SJSA1 (cell line): ENCODE measurements around the gene KANSL2. TPM values are rescaled to one million over a fixed set of nuclear protein-coding genes. Genes with fewer than 3 reads are reported as not detected.
A peak's percentile ranks its signal among the peaks of the same experiment; 100 is the strongest.
"Not testable (repeated sequence)": the region's sequence is repeated elsewhere in the genome, so short reads cannot be mapped to it uniquely, and the experiment has no call there.

Experiments used
- DNase-seq, 2 experiments: peaks; one replicate each; pipeline ENCODE4 v3.0.0-alpha.2; 2015 to 2020; ENCODE audit warnings: low spot score in 2 of 2, low read depth in 1 of 2
- H3K27ac ChIP-seq: fragments of 250-450 bp; sonication (Bioruptor Pico); 2 replicates; pipeline ENCODE4 v1.5.1; 2020; ENCODE audit warnings: mild to moderate bottlenecking, moderate library complexity
- H3K27me3 ChIP-seq: fragments of 250-450 bp; sonication (Bioruptor Pico); replicated peaks from 2 replicates; pipeline ENCODE4 v1.5.1; 2020; ENCODE audit warnings: mild to moderate bottlenecking, moderate library complexity
- H3K36me3 ChIP-seq: fragments of 250-450 bp; sonication (Bioruptor Pico); 2 replicates; pipeline ENCODE4 v1.5.1; 2020; ENCODE audit warnings: mild to moderate bottlenecking
- H3K4me1 ChIP-seq: fragments of 250-450 bp; sonication (Bioruptor Pico); replicated peaks from 2 replicates; pipeline ENCODE4 v1.6.1; 2021; ENCODE audit warnings: mild to moderate bottlenecking
- H3K4me3 ChIP-seq: fragments of 250-450 bp; sonication (Bioruptor Pico); 2 replicates; pipeline ENCODE4 v1.5.1; 2020; ENCODE audit warnings: mild to moderate bottlenecking
- H3K9me3 ChIP-seq: fragments of 250-450 bp; sonication (Bioruptor Pico); replicated peaks from 2 replicates; pipeline ENCODE4 v1.5.1; 2020; ENCODE audit warnings: mild to moderate bottlenecking
- total RNA-seq: library from RNA; depleted of rRNA; stranded (reverse); fragments of >200 nt; shearing (Covaris generic); gene quantifications from 2 replicates; pipeline ENCODE4 v1.2.3, GENCODE V29; 2014

KANSL2 gene
- total RNA-seq, 1 experiment from 2014 or later, result 54.4 TPM

DNA sequence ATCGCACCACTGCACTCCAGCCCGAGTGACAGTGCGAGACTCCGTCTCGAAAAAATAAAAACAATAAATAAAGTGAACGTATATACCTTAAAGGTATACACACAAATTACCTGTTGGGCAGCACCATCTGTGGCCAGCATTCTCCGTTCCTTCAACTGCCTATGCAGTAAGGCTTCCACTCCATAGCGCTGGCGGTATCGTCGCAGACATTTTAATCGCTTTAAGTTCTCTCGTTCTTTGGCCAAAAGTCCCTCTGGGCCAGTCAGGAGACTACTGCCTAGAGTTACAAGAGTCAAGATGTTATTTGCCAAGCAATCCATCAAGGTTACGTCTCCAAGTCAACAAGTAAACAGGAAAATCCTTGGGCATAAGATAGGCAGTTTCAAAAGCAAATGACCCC, 13.0 kb downstream of the KANSL2 start:
- DNase-seq, result no peak
- H3K4me3 ChIP-seq, result no peak overlapping the region
- no peaks in the 10 kb centered on the region for H3K27me3 ChIP-seq
- peaks cover 91% of the 10 kb centered on the region for H3K36me3 ChIP-seq
- peaks cover 4% of the 10 kb centered on the region; the same call in 1 of the 2 replicates for H3K4me1 ChIP-seq
- no peak overlapping the region for H3K27ac ChIP-seq
- no peaks in the 10 kb centered on the region for H3K9me3 ChIP-seq

DNA sequence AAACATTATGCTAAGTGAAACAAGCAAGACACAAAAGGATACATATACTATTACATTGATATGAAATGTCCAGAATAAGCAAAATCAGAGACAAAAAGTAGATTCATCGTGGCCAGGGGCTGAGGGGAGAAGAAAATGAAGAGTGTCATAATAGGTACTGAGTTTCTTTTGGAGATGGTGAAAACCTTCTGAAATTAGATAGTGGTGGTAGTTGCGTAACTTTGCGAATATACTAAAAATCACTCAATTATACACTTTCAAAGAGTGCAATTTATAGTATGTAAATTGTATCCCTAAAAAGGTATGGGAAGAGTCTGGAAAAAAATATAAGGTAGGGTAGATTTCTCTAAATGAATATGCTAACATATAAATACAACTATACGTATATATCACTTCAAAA, 22.2 kb downstream of the KANSL2 start:
- no peak for DNase-seq
- no peaks in the 10 kb centered on the region for H3K9me3 ChIP-seq
- H3K27ac ChIP-seq, result no peak overlapping the region
- no peak overlapping the region for H3K4me3 ChIP-seq
- no peaks in the 10 kb centered on the region for H3K4me1 ChIP-seq
- H3K27me3 ChIP-seq, result no peaks in the 10 kb centered on the region
- H3K36me3 ChIP-seq, result peaks cover 86% of the 10 kb centered on the region

DNA sequence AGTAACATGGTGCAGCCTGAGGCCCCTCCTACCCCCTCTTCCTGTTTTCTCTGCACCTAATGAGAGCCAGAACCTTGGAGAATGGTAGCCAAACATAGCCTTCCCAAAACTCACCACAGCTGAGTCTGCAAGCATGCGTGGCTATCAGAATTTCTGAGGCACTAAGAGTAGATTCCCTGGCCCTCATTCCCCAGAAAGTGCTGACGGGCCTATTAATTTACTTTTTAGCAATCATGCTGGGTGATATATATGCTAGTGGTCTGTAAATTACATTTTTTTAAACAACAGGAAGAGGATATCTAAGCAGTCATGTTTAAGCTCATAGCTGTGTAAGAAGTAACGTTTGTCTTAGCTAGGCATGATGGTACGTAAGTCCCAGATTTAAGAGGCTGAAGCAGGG, 30.4 kb downstream of the KANSL2 start:
- H3K4me3 ChIP-seq, result no peak overlapping the region
- no peaks in the 10 kb centered on the region for H3K4me1 ChIP-seq
- no peaks in the 10 kb centered on the region for H3K9me3 ChIP-seq
- no peaks in the 10 kb centered on the region for H3K27me3 ChIP-seq
- H3K36me3 ChIP-seq, result peaks cover 76% of the 10 kb centered on the region
- DNase-seq, result no peak
- no peak overlapping the region for H3K27ac ChIP-seq

DNA sequence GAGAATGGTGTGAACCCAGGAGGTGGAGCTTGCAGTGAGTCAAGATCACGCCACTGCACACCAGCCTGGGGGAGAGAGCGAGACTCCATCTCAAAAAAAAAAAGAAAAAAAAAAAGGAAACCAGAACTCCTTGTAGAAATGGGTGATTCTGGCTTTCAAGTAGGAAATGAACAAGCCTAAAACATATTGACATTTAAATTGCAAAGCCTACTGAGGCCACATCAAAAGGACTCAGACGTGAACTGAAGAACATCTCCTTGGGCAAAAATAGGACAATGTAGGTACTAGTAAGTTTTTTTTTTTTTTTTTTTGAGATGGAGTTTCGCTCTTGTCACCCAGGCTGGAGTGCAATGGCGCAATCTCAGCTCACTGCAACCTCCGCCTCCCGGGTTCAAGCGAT, 36.7 kb downstream of the KANSL2 start:
- not testable (repeated sequence) for H3K4me3 ChIP-seq, H3K27ac ChIP-seq, H3K4me1 ChIP-seq, DNase-seq, H3K27me3 ChIP-seq, H3K9me3 ChIP-seq
- H3K36me3 ChIP-seq, result peaks cover 30% of the 10 kb centered on the region

DNA sequence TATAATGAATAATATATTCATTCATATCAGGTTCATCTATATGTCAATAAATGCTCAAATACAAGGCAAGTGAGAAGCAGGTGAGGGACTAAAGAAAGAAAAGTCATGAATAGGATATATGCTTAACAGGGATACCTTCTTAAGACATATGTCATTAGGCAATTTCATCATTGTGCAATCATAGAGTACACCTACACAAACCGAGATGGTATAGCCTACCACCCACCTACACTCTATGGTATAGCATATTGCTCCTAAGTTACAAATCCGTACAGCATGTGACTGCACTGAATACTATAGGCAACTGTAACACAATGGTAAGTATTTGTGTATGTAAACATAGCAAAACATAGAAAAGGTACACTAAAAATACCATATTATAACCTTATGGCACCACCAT, 39.0 kb downstream of the KANSL2 start:
- no peak overlapping the region for H3K27ac ChIP-seq
- DNase-seq, result no peak
- no peaks in the 10 kb centered on the region for H3K27me3 ChIP-seq
- no peaks in the 10 kb centered on the region for H3K9me3 ChIP-seq
- H3K36me3 ChIP-seq, result peaks cover 21% of the 10 kb centered on the region
- H3K4me1 ChIP-seq, result no peaks in the 10 kb centered on the region
- H3K4me3 ChIP-seq, result no peak overlapping the region

DNA sequence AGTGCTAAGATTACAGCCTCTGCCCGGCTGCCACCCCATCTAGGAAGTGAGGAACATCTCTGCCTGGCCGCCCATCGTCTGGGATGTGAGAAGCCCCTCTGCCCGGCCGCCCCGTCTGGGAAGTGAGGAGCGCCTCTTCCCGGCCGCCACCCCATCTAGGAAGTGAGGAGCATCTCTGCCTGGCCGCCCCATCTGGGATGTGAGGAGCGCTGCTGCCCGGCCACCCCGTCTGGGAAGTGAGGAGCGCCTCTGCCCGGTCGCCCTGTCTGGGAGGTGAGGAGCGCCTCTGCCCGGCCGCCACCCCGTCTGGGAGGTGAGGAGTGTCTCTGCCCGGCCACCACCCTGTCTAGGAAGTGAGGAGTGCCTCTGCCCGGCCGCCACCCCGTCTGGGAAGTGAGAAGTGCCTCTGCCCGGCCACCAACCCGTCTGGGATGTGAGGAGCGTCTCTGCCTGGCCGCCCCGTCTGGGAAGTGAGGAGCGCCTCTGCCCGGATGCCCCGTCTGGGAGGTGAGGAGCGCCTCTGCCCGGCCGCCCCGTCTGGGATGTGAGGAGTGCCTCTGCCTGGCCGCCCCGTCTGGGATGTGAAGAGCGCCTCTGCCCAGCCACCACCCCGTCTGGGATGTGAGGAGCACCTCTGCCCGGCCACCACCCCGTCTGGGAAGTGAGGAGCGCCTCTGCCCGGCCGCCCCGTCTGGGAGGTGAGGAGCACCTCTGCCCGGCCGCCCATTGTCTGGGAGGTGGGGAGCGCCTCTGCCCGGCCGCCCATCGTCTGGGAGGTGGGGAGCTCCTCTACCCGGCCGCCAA, 40.1 kb downstream of the KANSL2 start:
- H3K27me3 ChIP-seq, H3K4me3 ChIP-seq, H3K4me1 ChIP-seq, H3K9me3 ChIP-seq, H3K27ac ChIP-seq: not testable (repeated sequence)
- H3K36me3 ChIP-seq, result peaks cover 13% of the 10 kb centered on the region
- DNase-seq, result peak in 1 of 2 experiments; percentile 51

DNA sequence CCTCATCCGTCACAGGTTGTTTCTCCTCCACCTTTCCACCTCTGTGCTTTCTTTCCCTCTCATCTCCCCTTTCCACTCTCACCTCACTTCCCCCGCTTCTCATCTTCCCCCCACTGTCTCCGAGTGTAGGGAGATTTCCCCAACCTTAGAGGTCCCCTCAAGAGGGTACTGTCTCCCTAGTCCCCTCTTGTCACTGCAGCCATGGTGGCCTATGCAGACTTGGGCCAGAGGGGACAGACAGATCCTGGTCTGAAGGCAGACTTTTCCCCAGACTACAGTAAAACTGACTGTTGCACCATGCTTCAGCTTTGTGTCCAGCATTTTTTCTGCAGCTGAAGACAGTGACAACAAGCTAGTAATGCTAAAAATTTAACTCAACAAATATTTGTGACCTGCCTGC, 41.2 kb downstream of the KANSL2 start:
- DNase-seq, result no peak
- Histone ChIP-seq H3K27me3 (no peaks in the 10 kb centered on the region), H3K9me3 (no peaks in the 10 kb centered on the region), H3K4me1 (no peaks in the 10 kb centered on the region), H3K27ac (no peak overlapping the region), H3K36me3 (peaks cover 9% of the 10 kb centered on the region), H3K4me3 (no peak overlapping the region)

DNA sequence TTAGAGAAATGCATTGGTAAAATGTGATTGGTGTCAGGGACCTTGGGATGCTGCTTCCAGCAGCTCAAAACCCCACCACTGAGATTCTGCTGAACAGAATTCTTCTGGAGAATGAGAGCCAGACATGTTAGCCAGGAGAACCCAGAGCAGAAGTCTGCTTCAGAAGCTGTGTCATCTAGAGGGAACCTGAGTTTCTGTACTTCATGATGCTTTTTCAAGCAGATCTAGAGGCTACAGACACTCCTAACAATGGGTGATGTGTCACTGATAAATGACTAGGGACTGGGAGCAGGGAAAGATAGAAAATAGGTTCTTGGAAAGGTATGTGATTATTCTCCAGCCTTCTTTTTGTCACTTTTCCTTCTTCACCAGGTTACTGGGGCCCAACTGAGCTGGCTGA, 41.6 kb downstream of the KANSL2 start:
- Histone ChIP-seq H3K9me3 (no peaks in the 10 kb centered on the region), H3K27me3 (no peaks in the 10 kb centered on the region), H3K27ac (no peak overlapping the region), H3K4me1 (no peaks in the 10 kb centered on the region), H3K4me3 (no peak overlapping the region), H3K36me3 (peaks cover 9% of the 10 kb centered on the region)
- DNase-seq, result no peak

DNA sequence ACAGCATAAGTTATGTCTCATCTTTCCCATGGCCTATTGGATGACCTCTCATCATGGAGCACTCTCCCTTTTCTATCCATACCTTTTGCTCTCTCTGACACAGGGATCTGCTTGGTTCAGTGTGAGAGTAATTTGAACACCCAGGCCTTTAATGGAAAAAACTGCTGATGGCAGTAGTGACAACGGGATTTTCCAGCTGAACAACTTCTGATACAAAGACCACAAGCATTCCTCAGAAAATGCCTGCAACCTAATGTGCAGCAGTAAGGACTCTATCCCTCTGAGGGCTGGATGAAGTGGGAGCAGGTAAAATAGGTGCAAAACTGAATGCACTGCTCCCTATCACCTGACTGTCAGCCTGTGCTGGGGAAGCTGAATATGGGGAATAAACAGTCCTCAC, 51.0 kb downstream of the KANSL2 start:
- H3K36me3 ChIP-seq, result no peaks in the 10 kb centered on the region
- H3K4me1 ChIP-seq, result no peaks in the 10 kb centered on the region
- H3K27me3 ChIP-seq, result 0 out of 2 replicates have a peak, but pooled peaks cover 6% of the 10 kb centered on the region

DNA sequence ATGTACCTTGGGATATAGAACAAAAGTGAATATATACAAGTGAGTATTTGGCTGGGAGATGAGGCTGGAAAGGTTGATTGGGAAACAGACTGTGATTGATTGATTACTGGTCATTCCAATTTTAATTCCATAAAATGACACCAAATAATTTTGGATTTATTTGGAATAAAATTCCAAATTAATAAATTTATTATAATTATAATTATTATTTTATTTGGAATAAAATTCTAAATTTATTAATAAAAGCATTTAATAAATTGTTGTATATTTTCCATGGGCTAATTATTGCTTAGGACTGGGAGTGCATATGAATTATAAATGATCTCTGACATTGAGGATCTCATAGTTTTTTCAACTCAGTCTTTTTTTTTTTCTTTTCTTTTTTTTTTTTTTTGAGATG, 51.7 kb downstream of the KANSL2 start:
- no peaks in the 10 kb centered on the region for H3K36me3 ChIP-seq
- no peak for DNase-seq

More for the DNA sequence above, 51.0 kb downstream of the KANSL2 start:
- no peaks in the 10 kb centered on the region for H3K9me3 ChIP-seq
- DNase-seq, result no peak
- H3K27ac ChIP-seq, result no peak overlapping the region
- H3K4me3 ChIP-seq, result no peak overlapping the region

DNA sequence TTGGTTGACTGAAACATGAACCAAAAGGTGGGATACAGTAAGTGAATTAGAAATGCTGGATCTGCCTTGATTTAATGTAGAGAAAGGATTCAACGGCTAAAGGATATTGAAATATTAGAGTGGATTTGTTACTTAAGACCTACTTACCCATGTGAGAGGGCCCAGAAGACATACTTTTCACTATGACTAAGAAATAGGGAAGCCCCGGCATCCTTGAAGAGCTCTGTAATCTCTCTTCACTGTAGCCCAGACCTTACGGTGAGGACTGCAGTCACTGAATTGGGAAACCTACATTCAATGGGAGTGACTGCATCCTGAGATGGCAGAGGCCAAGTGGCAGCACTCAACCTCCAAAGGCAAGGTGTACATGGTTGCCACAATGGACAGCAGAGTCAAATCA, 52.5 kb downstream of the KANSL2 start:
- DNase-seq, result no peak
- no peaks in the 10 kb centered on the region for H3K4me1 ChIP-seq
- no peak overlapping the region for H3K4me3 ChIP-seq
- H3K36me3 ChIP-seq, result no peaks in the 10 kb centered on the region
- 0 out of 2 replicates have a peak, but pooled peaks cover 10% of the 10 kb centered on the region for H3K27me3 ChIP-seq
- no peak overlapping the region for H3K27ac ChIP-seq
- H3K9me3 ChIP-seq, result no peaks in the 10 kb centered on the region

More for the DNA sequence above, 51.7 kb downstream of the KANSL2 start:
- no peaks in the 10 kb centered on the region for H3K9me3 ChIP-seq
- H3K27me3 ChIP-seq, result 0 out of 2 replicates have a peak, but pooled peaks cover 10% of the 10 kb centered on the region
- H3K4me3 ChIP-seq, result no peak overlapping the region
- H3K27ac ChIP-seq, result no peak overlapping the region
- H3K4me1 ChIP-seq, result no peaks in the 10 kb centered on the region

DNA sequence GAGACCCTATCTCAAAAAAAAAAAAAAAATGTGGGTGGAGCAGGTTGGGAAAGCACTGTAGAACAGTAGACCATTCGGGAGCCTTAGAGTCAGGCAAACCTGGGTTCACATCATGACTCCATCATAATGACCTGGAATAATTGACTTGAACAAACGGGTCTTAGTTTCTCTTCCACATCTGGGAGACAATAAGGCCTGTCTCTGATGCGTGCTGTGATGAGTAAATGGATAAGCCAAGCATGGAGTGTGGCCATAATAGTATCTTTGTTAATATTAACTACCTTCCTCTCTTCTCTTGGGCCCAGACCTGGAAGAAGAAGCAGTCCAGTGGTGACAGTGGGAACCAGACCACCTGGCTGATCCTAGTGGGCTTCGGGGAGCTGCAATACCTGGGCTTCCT, 54.5 kb downstream of the KANSL2 start:
- Histone ChIP-seq H3K4me3 (no peak overlapping the region), H3K4me1 (no peaks in the 10 kb centered on the region), H3K27me3 (0 out of 2 replicates have a peak, but pooled peaks cover 10% of the 10 kb centered on the region), H3K27ac (no peak overlapping the region), H3K36me3 (no peaks in the 10 kb centered on the region), H3K9me3 (no peaks in the 10 kb centered on the region)
- no peak for DNase-seq

DNA sequence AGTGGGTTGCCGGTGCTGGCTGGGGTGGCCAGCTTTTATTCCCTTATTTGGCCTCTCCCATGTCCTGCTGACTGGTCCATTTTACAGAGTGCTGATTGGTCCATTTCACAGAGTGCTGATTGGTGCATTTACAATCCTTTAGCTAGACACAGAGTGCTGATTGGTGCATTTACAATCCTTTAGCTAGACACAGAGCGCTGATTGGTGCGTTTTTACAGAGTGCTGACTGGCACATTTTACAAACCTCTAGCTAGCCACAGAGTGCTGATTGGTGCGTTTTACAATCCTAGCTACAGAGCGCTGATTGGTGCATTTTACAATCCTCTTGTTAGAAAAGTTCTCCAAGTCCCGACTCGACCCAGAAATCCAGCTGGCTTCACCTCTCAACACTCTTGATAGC, 59.0 kb downstream of the KANSL2 start:
- not testable (repeated sequence) for H3K4me3 ChIP-seq, H3K27ac ChIP-seq, H3K9me3 ChIP-seq, DNase-seq, H3K4me1 ChIP-seq, H3K36me3 ChIP-seq
- H3K27me3 ChIP-seq, result peaks cover 13% of the 10 kb centered on the region; the same call in 1 of the 2 replicates

DNA sequence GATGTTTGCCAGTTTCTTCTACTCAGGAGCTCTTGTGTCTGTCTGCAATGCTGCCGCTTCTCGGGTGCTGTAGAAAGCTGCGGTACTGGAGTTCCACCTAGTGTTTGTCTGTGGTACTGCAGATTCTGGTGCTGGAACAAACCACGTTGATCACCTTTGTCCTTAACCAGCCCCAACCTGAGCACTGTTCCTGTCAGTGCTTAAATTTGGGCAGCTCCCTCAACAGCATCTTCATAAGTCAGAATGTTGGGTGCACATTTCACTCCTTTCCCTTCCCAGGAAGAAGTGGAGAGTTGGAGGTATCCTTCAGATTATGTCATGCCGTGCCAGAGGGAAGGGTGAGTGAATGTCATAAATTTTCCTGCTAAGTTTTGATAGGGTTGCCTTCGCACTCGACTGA, 63.5 kb downstream of the KANSL2 start:
- no peak overlapping the region for H3K27ac ChIP-seq
- peaks cover 3% of the 10 kb centered on the region; the same call in 1 of the 2 replicates for H3K27me3 ChIP-seq
- no peaks in the 10 kb centered on the region for H3K36me3 ChIP-seq
- no peaks in the 10 kb centered on the region for H3K9me3 ChIP-seq
- no peaks in the 10 kb centered on the region for H3K4me1 ChIP-seq
- DNase-seq, result peak; percentile 47 to 68
- no peak overlapping the region for H3K4me3 ChIP-seq
